GM21447 (cell line): Measurements from ENCODE around the gene ALDH18A1.

Experiments used
- ATAC-seq: cut with Tn5 transposase; IDR thresholded peaks from one replicate; pipeline ENCODE4 v1.9.1; 2021; ENCODE audit not compliant: unreplicated experiment

The ALDH18A1 gene

GRCh38 chr10:95559471-95559870 lies 97.0 kb downstream of the ALDH18A1 start:
- no peak for ATAC-seq

DNA sequence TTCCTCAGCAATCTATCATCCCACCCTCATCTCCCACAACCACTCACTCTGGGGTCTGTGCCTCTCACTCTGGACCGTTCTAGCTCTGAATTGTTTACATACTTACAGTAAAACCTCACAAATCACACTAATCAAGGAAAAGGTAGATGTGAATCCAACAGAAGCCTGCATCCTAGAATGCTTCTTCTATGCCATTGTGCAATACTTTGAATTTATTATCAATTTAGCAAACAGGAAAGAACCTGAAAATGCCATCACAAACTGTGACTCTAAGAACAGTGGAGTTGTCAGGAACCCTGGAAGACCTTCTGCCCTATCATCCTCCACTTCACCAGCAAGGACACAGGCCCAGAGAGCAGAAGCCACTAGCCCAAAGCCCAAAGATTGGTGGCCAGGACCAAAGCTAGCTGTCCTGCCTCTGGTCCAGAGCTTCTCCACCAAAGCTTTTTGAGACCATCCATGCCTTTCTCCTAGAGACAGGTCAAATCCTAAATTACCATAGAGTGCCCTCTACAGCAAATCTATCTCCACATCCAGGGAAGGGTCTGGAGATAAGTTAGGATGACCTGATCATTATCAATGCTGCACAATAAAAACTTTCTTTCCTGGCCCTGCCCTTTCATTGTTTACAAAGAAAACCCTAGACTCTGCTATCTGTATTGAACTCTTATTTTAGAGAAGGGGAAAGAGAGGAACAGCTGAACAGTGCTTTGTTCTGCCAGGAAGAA lies 97.8 kb downstream of the ALDH18A1 start:
- ATAC-seq, result no peak

- ATAC-seq, result no peak
These were observed 99.3 kb downstream of the ALDH18A1 start for GRCh38 chr10:95556994-95557767.
